HS-5 (cell line): Measurements from ENCODE around the gene GLS.
"Not testable (repeated sequence)": the region's sequence is repeated elsewhere in the genome, so short reads cannot be mapped to it uniquely, and the experiment has no call there.

ENCODE experiments used
- DNase-seq: peaks from one replicate; pipeline ENCODE4 v3.0.0-alpha.2; 2012; ENCODE audit warnings: low read depth

The GLS gene

DNA sequence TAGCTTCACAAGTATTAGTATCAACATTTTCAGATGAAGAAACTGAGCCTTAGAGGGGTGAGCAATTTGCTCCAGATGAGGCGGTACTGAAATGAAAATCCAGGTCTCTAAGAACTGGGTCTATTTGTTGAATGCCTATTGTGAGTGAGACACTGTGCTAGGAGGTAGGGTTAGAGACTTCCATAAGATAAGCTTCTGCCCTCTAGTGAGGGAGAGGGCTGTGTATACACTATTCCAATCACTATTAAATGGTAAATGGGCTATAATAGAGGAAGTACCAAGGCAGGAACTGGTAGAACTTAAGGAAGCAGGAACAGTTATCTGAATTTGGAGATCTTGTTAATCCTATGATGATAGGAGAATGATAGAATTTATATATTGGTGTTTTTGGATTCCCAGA lies 23.6 kb upstream of the GLS start:
- no peak for DNase-seq

DNA sequence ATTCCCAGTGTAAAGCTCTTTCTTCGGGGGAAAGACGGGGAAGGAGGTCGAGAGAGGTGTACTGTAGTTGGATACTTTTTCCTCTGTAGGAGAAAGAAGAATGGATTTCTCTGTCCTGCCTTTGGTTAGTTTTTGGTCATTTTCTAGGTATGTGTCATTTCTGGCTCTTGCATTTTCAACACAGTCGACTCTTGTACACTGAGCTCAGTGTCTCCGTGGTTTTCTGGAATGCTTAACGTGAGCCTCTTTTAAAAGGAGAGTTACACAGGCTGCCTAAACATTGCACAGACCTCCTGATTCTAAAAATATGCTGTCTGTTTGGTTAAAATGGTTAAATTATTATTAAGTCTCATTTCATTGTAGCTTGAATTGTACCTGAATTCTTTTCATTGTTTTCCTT lies 21.8 kb upstream of the GLS start:
- no peak for DNase-seq

- DNase-seq = no peak
These were observed 21.0 kb upstream of the GLS start for GRCh38 chr2:190859347-190860297.

DNA sequence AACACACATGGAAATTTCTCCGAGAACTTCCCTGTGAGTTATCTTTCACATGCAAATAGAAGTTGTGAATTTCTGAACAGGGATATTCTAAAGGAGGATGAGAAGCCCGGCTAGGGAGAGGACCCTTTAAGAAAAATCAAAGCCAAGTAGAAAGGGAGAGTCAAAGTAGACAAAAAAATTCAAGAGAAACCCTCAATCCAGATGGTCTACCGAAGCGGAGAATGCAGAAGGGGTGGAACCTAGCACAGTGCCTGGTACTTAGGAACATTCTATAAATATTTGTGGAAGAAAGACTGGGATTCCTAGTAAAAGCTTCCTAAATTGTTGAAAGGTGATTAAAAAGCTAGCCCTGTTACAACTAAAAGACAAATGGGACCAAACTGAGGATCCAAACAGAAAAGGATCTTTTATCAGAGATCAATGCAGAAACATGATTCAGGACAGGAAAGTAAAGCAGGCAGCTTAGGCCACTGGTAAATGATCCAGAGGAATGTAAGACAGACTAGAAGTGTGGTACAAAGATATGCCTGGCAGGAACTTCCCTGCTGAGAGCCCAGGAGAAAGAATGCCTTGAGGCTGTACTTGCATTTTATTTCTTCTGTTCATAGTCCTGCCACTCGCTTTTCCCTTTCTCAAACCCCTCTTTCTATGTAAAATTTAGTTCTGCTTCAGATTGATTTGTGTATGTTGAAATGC lies 19.5 kb upstream of the GLS start:
- DNase-seq = no peak

GRCh38 chr2:190862128-190862527 lies 18.5 kb upstream of the GLS start:
- DNase-seq = not testable (repeated sequence)

DNA sequence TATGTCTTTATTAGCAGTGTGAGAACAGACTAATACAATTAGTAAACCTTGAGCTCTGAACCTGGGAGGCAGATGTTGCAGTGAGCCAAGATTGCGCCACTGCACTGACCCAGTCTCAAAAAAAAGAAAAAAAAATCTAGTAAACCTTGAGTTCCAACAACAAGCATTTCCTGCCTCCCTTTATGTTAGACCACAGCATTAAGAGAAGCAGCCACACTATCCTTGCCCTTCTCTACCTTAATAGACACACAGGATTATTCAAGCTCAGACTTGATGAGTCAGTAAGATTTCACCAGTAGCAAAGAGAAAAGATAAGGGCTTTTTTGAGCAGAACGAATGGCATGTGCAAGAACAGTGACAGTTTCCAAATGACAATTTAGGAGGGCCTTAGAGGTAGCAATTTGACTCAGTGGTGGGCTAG lies 18.0 kb upstream of the GLS start:
- DNase-seq = no peak

GRCh38 chr2:190863946-190864345 lies 16.7 kb upstream of the GLS start:
- DNase-seq = no peak

- no peak for DNase-seq
These were observed 16.2 kb upstream of the GLS start for GRCh38 chr2:190864375-190864774.

- no peak for DNase-seq
These were observed 13.4 kb upstream of the GLS start for GRCh38 chr2:190867212-190867611.

GRCh38 chr2:190867832-190868231 lies 12.8 kb upstream of the GLS start:
- DNase-seq = no peak

GRCh38 chr2:190869721-190870120 lies 10.9 kb upstream of the GLS start:
- DNase-seq = no peak

GRCh38 chr2:190873451-190873850 lies 7.2 kb upstream of the GLS start:
- not testable (repeated sequence) for DNase-seq

GRCh38 chr2:190875891-190876290 lies 4.7 kb upstream of the GLS start:
- DNase-seq = no peak

- no peak for DNase-seq
These were observed 4.0 kb upstream of the GLS start for GRCh38 chr2:190876631-190877030.

DNA sequence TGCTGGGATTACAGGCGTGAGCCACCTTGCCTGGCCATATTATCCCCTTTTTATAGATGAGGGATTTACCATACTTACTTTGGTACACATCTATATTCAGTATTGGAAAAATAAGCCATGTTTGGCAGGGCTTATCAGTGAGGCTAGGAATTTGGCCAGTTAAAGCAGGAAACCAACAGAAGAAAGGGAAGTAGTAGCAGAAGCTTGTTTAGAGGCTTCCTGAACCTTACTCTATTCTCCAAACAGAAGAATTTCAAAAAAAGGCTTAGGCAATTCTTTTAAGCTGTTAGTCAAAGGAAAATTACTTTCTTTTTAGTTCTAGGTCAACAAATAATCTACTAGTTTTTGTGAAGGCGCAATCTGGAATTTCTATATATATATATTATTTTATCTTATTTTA lies 3.2 kb upstream of the GLS start:
- DNase-seq = no peak

DNA sequence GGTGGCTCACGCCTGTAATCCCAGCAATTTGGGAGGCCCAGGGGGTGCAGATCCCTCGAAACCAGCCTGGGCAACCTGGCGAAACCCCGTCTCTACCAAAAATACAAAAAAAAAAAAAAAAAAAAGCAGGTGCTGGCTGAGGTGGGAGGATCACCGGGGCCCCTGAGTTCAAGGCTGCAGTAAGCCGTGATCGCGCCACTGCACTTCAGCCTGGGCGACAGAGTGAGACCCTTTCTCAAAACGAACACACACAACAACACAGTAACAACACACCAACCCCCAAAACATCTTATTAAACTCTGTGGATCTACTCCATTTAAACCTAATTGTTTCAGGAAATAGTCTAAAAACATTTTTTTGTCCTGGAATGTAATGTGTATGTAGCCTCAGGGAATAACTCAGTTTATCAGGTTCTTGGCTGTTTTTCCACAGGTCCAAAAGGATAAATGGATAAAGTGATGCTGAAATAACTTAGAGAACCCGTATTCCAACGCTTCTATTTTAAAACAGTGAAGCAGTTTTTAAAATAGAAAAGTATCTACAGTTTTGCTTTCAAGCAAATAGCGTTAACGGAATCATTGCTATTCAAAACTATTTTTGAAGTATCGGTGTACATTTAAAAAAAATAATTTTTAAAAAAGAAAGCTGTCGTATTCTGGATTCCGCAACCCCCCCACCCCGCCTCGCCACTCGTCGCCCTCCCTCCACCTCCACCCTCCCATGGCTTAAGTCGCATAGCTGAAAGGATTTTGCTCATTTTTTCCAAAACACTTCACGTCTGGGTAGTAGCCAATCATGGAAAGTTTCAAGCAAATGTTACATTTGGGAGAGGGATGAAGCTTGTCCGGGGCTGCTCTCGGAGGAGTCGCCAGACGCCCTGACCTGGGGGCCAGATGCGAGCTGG lies 895 bp upstream of the GLS start:
- DNase-seq = no peak

DNA sequence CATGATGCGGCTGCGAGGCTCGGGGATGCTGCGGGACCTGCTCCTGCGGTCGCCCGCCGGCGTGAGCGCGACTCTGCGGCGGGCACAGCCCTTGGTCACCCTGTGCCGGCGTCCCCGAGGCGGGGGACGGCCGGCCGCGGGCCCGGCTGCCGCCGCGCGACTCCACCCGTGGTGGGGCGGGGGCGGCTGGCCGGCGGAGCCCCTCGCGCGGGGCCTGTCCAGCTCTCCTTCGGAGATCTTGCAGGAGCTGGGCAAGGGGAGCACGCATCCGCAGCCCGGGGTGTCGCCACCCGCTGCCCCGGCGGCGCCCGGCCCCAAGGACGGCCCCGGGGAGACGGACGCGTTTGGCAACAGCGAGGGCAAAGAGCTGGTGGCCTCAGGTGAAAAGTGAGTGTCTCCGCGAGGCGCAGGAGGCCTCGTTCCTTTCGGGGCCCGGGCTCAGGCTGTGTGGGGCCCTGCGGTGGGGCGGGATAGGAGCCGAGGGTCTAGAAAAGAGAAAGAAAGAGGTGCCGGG lies 520 bp downstream of the GLS start:
- DNase-seq = no peak

- DNase-seq = peak; percentile 90
These were observed 1.2 kb downstream of the GLS start for GRCh38 chr2:190881598-190882410.

GRCh38 chr2:190882411-190882766 lies 1.8 kb downstream of the GLS start:
- no peak for DNase-seq

DNA sequence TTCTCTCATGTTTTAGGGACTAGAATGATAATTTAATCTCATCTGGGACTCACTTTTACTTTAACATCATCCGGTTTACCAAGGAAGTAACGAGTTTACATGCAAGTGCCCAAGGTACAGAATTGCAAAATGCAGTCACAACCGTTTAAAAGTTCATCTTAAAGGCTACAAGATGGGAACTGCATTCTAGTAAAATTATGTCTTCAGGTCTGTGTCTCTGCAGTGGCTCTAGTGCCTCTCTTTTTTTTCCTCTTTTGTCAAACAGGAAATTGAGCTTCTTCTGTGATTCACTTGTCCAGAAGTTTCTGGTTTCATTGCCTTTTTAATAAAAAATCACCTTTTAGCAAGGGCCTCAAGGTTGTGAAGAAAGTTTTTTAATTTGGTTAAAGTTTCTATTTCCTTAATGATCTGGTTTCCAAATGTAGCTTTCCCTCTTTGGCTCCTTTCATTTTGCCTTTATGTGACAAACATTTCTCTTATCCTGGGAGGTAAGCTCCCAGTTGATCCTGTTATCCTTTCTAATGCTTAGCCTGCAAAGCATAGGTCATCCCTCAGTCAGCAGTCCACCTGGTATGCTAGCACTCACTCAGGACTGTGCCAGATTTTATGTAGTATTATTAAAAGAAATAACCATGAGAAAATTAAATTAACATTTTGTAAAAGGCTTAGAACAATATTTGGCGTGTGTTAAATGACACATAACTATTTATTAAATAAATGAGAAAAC lies 2.4 kb downstream of the GLS start:
- no peak for DNase-seq

DNA sequence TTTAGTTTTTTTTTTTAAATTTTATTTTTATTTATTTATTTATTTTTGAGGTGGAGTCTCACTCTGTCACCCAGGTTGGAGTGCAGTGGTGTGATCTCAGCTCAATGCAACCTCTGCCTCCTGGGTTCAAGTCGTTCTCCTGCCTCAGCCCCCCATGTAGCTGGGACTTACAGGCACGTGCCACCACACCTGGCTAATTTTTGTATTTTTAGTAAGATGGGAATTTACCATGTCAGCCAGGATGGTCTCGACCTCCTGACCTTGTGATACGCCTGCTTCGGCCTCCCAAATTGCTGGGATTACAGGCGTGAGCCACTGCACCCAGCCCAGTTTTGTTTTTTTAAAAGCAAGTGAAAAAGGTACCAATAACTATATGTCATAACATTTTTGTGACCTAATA lies 5.2 kb downstream of the GLS start:
- not testable (repeated sequence) for DNase-seq
